OCI-LY3 (cell line): Measurements from ENCODE around the gene RAD9B.
"Not testable (repeated sequence)": the region's sequence is repeated elsewhere in the genome, so short reads cannot be mapped to it uniquely, and the experiment has no call there.

ENCODE experiments used
- H2AFZ ChIP-seq: fragments of 200-600, 300-600 bp; shearing (Covaris generic); 2 replicates; pipeline ENCODE4 v1.6.0; 2014; ENCODE audit warnings: antibody characterized with exemption, low read depth, low read length
- H3K27ac ChIP-seq: fragments of 200-600, 300-600 bp; sonication (generic); 2 replicates; pipeline ENCODE4 v1.5.1; 2014; ENCODE audit warnings: mild to moderate bottlenecking, low read length, moderate library complexity, mixed read lengths
- H3K27me3 ChIP-seq: fragments of 200-600, 300-600 bp; sonication (generic); 2 replicates; pipeline ENCODE4 v1.6.1; 2014; ENCODE audit warnings: low read depth, low read length, mixed read lengths
- H3K36me3 ChIP-seq: fragments of 200-600, 300-600 bp; sonication (generic); replicated peaks from 2 replicates; pipeline ENCODE3; 2014; ENCODE audit warnings: low read depth, low read length, mixed read lengths
- H3K4me1 ChIP-seq: fragments of 300-600, 200-600 bp; sonication (generic); 2 replicates; pipeline ENCODE4 v1.6.1; 2014; ENCODE audit warnings: low read length, mixed read lengths
- H3K4me2 ChIP-seq: fragments of 200-600, 300-600 bp; sonication (generic); 2 replicates; pipeline ENCODE4 v1.6.1; 2014; ENCODE audit warnings: low read length, mixed read lengths
- H3K4me3 ChIP-seq: fragments of 300-600, 200-600 bp; sonication (generic); 2 replicates; pipeline ENCODE4 v1.5.1; 2014; ENCODE audit warnings: antibody characterized with exemption, mild to moderate bottlenecking, low read length, moderate library complexity
- H3K79me2 ChIP-seq: fragments of 300-600, 200-600 bp; shearing (Covaris generic); 2 replicates; pipeline ENCODE4 v1.6.1; 2014; ENCODE audit warnings: mild to moderate bottlenecking, low read length, mixed read lengths
- H3K9ac ChIP-seq: fragments of 300-600, 200-600 bp; shearing (Covaris generic); 2 replicates; pipeline ENCODE4 v1.6.0; 2014; ENCODE audit warnings: mild to moderate bottlenecking, low read length, moderate library complexity
- H3K9me3 ChIP-seq: fragments of 200-600, 300-600 bp; shearing (Covaris generic); 2 replicates; pipeline ENCODE4 v1.6.1; 2014; ENCODE audit warnings: low read length, mixed read lengths; ENCODE audit not compliant: insufficient read depth
- H4K20me1 ChIP-seq: fragments of 200-600, 300-600 bp; sonication (generic); 2 replicates; pipeline ENCODE4 v1.6.1; 2016; ENCODE audit warnings: low read length, mixed read lengths; ENCODE audit not compliant: insufficient read depth
- EZH2phosphoT487 ChIP-seq: fragments of 200-600 bp; shearing (Covaris generic); IDR thresholded peaks from 2 replicates; pipeline ENCODE4 v1.6.1; 2018; ENCODE audit warnings: antibody characterized with exemption, mixed run types, low read depth
- TF ChIP-seq, protein P1 (sequence below): fragments of 200-600, 300-600 bp; sonication (generic); IDR thresholded peaks from 2 replicates; pipeline ENCODE4 v1.5.1; 2014; ENCODE audit warnings: antibody characterized with exemption, low read length, low read depth

Gene RAD9B

DNA sequence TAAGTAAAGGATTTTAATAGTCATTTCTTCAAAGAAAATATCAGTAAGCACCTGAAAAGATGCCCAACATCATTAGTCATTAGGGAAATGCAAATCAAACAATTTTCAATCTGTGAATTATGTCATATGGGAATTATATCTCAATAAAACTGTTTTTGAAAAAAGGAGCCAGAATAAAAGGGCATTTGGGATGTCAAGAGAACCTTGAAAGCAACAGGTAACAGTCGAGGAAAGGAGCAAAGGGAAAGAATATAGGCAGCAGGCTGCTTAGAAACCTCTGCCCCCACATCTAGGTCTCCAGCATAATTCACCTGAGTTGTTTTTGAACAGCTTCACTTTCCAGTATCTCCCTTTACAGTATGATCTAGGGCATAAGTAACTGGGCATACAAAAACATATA is 12.2 kb downstream of the RAD9B start:
- TF ChIP-seq EZH2phosphoT487 = no peak
- TF ChIP-seq, protein P1, sequence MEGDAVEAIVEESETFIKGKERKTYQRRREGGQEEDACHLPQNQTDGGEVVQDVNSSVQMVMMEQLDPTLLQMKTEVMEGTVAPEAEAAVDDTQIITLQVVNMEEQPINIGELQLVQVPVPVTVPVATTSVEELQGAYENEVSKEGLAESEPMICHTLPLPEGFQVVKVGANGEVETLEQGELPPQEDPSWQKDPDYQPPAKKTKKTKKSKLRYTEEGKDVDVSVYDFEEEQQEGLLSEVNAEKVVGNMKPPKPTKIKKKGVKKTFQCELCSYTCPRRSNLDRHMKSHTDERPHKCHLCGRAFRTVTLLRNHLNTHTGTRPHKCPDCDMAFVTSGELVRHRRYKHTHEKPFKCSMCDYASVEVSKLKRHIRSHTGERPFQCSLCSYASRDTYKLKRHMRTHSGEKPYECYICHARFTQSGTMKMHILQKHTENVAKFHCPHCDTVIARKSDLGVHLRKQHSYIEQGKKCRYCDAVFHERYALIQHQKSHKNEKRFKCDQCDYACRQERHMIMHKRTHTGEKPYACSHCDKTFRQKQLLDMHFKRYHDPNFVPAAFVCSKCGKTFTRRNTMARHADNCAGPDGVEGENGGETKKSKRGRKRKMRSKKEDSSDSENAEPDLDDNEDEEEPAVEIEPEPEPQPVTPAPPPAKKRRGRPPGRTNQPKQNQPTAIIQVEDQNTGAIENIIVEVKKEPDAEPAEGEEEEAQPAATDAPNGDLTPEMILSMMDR = no peak
- no peaks in the 10 kb centered on the region for H3K79me2 ChIP-seq
- 0 out of 2 replicates have a peak, but pooled peaks cover 3% of the 10 kb centered on the region for H3K4me1 ChIP-seq
- H3K9me3 ChIP-seq = no peaks in the 10 kb centered on the region
- no peak overlapping the region for H3K27ac ChIP-seq
- no peaks in the 10 kb centered on the region for H3K27me3 ChIP-seq
- no peak overlapping the region for H2AFZ ChIP-seq
- no peak overlapping the region for H3K4me2 ChIP-seq
- H3K36me3 ChIP-seq = no peaks in the 10 kb centered on the region
- no peak overlapping the region for H3K9ac ChIP-seq
- H3K4me3 ChIP-seq = no peak overlapping the region
- no peaks in the 10 kb centered on the region for H4K20me1 ChIP-seq

DNA sequence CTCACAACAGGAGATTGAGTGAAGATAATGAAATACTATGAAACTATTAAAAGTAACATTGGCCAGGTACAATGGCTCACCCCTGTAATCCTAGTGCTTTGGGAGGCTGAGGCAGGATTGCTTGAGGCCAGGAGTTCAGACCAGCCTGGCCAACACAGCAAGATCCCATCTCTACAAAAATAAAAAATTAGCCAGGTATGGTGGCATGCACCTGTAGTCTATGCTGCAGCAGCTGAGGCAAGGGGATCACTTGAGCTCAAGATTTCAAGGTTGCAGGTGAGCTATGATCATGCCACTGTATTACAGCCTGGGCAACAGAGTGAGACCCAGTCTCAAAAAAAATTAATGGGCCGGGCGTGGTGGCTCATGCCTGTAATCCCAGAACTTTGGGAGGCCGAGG is 14.9 kb downstream of the RAD9B start:
- Histone ChIP-seq H2AFZ (no peak overlapping the region), H3K9ac (no peak overlapping the region), H3K4me2 (no peak overlapping the region), H3K27me3 (no peaks in the 10 kb centered on the region), H3K27ac (no peak overlapping the region), H3K9me3 (no peaks in the 10 kb centered on the region), H3K79me2 (no peaks in the 10 kb centered on the region), H4K20me1 (no peaks in the 10 kb centered on the region), H3K36me3 (no peaks in the 10 kb centered on the region), H3K4me1 (0 out of 2 replicates have a peak, but pooled peaks cover 3% of the 10 kb centered on the region), H3K4me3 (no peak overlapping the region)
- TF ChIP-seq EZH2phosphoT487 = no peak
- TF ChIP-seq, protein P1 = no peak

GRCh38 chr12:110518014-110518413 is 15.9 kb downstream of the RAD9B start:
- not testable (repeated sequence) for H3K4me3 ChIP-seq, H3K27ac ChIP-seq, H4K20me1 ChIP-seq, H3K9ac ChIP-seq, H3K4me2 ChIP-seq, H3K36me3 ChIP-seq, H3K79me2 ChIP-seq, H3K4me1 ChIP-seq, H3K9me3 ChIP-seq, H2AFZ ChIP-seq, H3K27me3 ChIP-seq

- H3K9ac ChIP-seq = not testable (repeated sequence)
These were observed 19.0 kb downstream of the RAD9B start for GRCh38 chr12:110520876-110521712.

DNA sequence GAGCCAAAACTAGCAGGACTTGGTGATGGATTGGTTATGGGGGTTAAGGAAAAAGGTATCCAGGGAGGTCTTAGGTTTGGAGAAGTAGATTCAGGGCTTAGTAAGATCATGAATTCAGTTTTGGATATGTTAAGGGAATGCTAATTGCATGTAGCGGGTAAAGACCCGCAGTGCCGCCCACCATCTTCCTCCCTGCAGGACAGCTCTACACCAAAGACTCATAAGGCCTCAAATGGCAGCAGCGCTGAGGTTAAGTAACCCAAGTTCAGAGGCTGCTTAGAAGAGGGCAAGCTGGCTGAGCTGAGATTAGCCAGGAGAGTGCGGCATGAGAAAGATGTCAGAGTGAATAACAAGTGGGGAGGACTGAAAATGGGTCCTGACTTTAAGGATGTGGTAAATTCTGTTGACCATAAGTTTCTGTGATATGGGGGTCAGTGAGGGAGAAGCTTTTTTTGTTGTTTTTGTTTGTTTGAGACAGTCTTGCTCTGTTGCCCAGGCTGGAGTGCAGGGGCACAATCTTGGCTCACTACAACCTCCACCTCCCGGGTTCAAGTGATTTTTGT is 26.2 kb downstream of the RAD9B start:
- no peak overlapping the region for H3K4me2 ChIP-seq
- peaks cover 27% of the 10 kb centered on the region for H4K20me1 ChIP-seq
- H2AFZ ChIP-seq = no peak overlapping the region
- H3K4me3 ChIP-seq = no peak overlapping the region
- no peak overlapping the region for H3K27ac ChIP-seq
- H3K79me2 ChIP-seq = peaks cover 10% of the 10 kb centered on the region; the same call in 1 of the 2 replicates
- peaks cover 16% of the 10 kb centered on the region for H3K36me3 ChIP-seq
- H3K27me3 ChIP-seq = no peaks in the 10 kb centered on the region
- H3K9me3 ChIP-seq = no peaks in the 10 kb centered on the region
- H3K4me1 ChIP-seq = peaks cover 26% of the 10 kb centered on the region
- no peak overlapping the region for H3K9ac ChIP-seq
- TF ChIP-seq EZH2phosphoT487 = no peak
- TF ChIP-seq, protein P1 = no peak

More at GRCh38 chr12:110520876-110521712, 19.0 kb downstream of the RAD9B start:
- not testable (repeated sequence) for H4K20me1 ChIP-seq, H3K79me2 ChIP-seq, H3K4me1 ChIP-seq, H3K9me3 ChIP-seq, H3K27ac ChIP-seq, H3K4me3 ChIP-seq, H3K27me3 ChIP-seq, H3K4me2 ChIP-seq, H2AFZ ChIP-seq, H3K36me3 ChIP-seq
